GM12891 (cell line): ENCODE data around the gene NRTN.

Experiments used
- DNase-seq: peaks from one replicate; pipeline ENCODE4 v3.0.0; 2011; ENCODE audit warnings: low spot score; ENCODE audit not compliant: insufficient read length
- FAIRE-seq: peaks from 2 replicates; lab custom pipeline; 2011; peaks lifted over from hg19 to GRCh38; lab: Jason Lieb, UNC
- PAX5 ChIP-seq: IDR thresholded peaks from 2 replicates; pipeline ENCODE4 v1.6.1; 2011; ENCODE audit warnings: low read length, moderate library complexity, mild to moderate bottlenecking; ENCODE audit not compliant: insufficient read depth, severe bottlenecking
- POLR2A ChIP-seq: IDR thresholded peaks from 2 replicates; pipeline ENCODE4 v1.6.1; 2011; ENCODE audit warnings: low read depth, low read length, control low read depth
- POLR2AphosphoS5 ChIP-seq: IDR thresholded peaks from 2 replicates; pipeline ENCODE4 v1.6.1; 2011; ENCODE audit warnings: low read depth, low read length, control low read depth
- POU2F2 ChIP-seq: IDR thresholded peaks from 2 replicates; pipeline ENCODE4 v1.6.1; 2011; ENCODE audit warnings: low read depth, mild to moderate bottlenecking, control low read depth, low read length, moderate library complexity
- SPI1 ChIP-seq: IDR thresholded peaks from 2 replicates; pipeline ENCODE4 v1.6.1; 2011; ENCODE audit warnings: low read depth, low read length, control low read depth
- TAF1 ChIP-seq: IDR thresholded peaks from 2 replicates; pipeline ENCODE4 v1.6.1; 2011; ENCODE audit warnings: low read depth, low read length, control low read depth

NRTN gene

DNA sequence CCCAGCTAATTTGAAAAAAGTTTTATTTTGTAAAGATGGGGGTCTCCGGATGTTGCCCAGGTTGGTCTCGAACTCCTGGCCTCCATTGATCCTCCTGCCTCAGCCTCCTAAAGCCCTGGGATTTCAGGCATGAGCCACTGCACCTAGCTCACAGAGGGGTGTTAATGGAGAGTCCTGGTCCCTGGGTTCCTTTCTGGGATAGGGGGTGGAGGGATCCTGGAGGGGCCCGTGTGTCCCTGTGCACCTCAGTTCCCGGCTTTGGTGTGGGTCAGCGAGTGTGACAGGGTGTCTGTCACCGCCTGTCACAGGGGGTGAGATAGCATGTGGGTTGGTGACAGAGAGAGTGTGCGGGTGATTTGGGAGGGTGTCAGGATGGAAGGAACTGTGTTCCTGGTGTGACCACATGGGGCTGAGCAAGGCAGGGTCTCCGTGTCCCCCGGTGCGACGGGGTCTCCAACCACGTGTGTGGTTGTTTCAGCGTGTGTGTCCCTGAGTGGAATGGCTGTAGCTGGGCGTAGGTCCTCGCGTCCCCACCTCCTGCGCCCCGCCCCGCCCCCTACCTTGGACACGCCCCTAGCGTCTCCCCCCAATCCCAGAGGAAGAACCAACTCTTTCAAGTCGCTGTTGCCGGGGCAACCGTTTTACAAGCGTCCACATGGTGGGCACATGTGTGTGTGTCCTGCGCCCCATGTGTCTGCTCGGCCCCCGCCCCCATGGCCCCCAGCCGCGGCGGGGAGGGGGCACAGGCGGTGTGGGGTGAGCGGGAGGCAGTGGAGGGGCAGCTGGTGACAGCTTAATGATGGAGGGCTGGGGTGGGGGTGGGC is 2.9 kb upstream of the NRTN start:
- DNase-seq = no peak
- no peak for TF ChIP-seq POLR2AphosphoS5
- no peak for TF ChIP-seq POLR2A
- no peak for TF ChIP-seq SPI1
- TF ChIP-seq TAF1 = no peak
- TF ChIP-seq PAX5 = no peak
- no peak for TF ChIP-seq POU2F2
- FAIRE-seq = no peak

DNA sequence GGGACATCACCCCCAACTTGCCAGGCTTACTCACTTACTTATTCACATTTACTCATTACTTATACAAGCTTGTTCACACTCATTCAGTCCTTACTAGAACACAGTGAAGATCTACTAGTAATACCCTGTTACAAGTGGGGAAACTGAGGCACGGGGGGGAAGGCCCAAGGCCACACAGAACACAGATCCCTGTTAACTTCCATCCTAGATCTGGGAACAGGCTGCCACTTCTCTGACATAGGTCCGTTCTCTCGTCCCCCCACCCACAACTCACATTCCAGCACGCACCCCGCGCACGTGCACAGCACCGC is 1.5 kb upstream of the NRTN start:
- no peak for DNase-seq
- TF ChIP-seq TAF1 = no peak
- TF ChIP-seq POU2F2 = no peak
- no peak for TF ChIP-seq POLR2AphosphoS5
- TF ChIP-seq POLR2A = no peak
- no peak for TF ChIP-seq SPI1
- no peak for TF ChIP-seq PAX5
- peak; percentile 47 for FAIRE-seq

DNA sequence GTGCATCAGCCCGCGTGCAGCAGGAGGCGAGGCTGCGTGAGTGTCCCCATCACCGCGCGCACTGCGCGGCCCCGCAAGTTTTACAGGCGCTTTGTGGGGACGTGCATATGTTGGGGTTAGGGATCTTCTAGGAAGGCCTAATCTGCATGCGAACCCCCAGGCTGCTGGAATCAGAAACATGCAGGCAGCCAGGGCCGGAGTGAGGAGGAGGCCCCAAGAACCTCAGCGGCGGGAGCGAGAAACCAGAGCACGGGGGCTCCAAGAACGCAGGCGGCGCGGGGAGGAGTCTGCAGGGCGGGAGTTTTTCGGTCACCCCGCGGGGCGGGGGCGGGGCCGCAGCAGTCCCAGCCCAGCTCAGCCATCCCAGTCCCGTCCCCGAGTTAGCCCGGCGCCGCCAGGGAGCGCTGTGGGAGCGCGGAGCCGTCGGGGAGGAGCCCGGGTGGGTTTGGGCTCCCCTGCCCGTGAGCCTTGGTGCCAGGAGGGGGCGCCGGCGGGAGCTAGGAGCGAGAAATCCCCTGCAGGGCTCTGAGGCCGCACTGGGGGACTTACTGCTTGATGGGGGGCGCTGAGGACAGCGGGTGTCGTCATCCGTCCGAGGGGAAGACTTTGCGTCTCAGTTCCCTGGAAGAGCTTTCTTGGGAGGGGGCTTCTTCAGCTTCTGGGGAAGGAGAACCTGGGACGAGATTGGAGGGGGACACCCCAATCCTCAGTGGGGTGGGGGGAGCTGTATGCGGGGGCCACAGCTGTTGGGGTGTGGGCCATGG is 933 bp upstream of the NRTN start:
- DNase-seq = peak; percentile 98
- FAIRE-seq = peak; percentile 94
- TF ChIP-seq SPI1 = no peak
- TF ChIP-seq POU2F2 = no peak
- no peak for TF ChIP-seq POLR2AphosphoS5

DNA sequence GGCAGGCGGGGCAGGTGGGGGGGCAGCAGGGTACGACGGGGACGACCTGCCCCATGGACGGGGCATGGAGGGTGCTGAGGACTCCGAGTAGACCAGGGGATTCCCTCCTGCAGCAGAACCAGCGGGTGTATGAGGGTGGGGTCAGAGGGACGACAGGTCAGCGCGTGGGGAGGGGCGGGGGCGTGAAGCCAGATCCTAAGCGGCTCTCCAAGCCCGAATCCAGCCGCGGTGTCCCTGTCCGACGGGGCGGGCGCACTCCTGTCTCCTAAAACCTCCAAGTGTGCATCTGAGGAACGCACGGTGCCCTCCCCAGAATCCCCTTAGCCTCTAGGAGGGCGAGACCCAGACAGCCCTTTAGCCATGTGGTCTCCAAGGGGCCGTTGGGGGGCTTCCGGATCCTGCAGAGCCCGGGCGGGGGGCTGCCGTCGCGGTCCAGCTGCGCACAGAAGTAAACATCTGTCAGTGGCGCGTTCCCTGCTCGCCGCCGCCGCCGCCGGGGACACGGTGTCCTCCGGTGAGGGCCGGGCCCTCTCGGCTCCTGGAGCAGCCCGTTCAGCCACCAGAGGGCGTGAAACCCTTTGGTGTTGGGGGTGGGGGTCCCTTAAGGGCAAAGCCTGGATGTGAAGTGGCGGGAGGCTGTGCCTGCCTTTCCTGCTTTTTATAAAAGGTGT is 730 bp downstream of the NRTN start:
- DNase-seq (peak; percentile 64), FAIRE-seq (no peak)
- TF ChIP-seq PAX5 (no peak), SPI1 (no peak), POU2F2 (no peak), POLR2A (no peak), POLR2AphosphoS5 (no peak), TAF1 (no peak)

GRCh38 chr19:5806133-5806489 is 1.2 kb downstream of the NRTN start:
- FAIRE-seq = no peak
- TF ChIP-seq SPI1 (no peak), POU2F2 (no peak), POLR2A (no peak)
- no peak for DNase-seq

DNA sequence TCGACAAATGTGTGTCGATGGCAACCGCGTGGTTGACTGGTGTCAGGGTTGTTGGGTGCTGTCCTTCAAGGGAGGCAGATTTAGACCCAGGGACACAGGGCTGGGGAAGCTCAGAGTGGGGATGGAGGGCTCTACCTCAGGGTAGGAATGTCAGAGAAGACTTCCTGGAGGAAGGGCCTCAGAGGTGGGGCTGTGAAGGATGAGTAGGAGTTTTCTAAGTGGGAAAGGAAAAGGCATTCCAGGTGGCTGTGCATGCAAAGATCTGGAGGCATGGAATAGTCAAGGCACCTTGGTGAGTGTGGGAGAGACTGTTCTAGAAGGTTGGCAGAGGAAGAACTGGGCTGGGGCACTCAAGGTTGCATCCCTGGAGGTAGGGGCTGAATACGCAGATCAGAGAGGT is 2.0 kb downstream of the NRTN start:
- TF ChIP-seq PAX5 = no peak
- no peak for TF ChIP-seq POLR2A
- TF ChIP-seq TAF1 = no peak
- no peak for TF ChIP-seq SPI1
- TF ChIP-seq POU2F2 = no peak
- no peak for TF ChIP-seq POLR2AphosphoS5
- DNase-seq (no peak), FAIRE-seq (no peak)

GRCh38 chr19:5808120-5808816 is 3.4 kb downstream of the NRTN start:
- TF ChIP-seq SPI1 = no peak
- no peak for TF ChIP-seq POLR2AphosphoS5
- TF ChIP-seq POU2F2 = no peak
- TF ChIP-seq POLR2A = no peak
- no peak for TF ChIP-seq PAX5
- DNase-seq (no peak), FAIRE-seq (no peak)

GRCh38 chr19:5809053-5809452 is 4.2 kb downstream of the NRTN start:
- TF ChIP-seq PAX5 (no peak), POLR2AphosphoS5 (no peak), POU2F2 (no peak), POLR2A (no peak), SPI1 (no peak), TAF1 (no peak)
- FAIRE-seq (no peak), DNase-seq (no peak)

- FAIRE-seq (no peak), DNase-seq (no peak)
Measured at GRCh38 chr19:5809469-5809868, 4.6 kb downstream of the NRTN start.

More at GRCh38 chr19:5809469-5809868, 4.6 kb downstream of the NRTN start:
- no peak for TF ChIP-seq TAF1
- no peak for TF ChIP-seq PAX5
- TF ChIP-seq POLR2AphosphoS5 = no peak
- TF ChIP-seq SPI1 = no peak
- no peak for TF ChIP-seq POLR2A
